Mesothelial cell of epicardium (in vitro differentiated cells): ENCODE results near the gene MCM6. TPM values are rescaled to one million over a fixed set of nuclear protein-coding genes. Genes with fewer than 3 reads are reported as not detected.

Experiments used
- DNase-seq, 2 experiments: peaks; one replicate each; pipeline ENCODE4 v3.0.0; 2021; ENCODE audit warnings: low spot score in 2 of 2; ENCODE audit not compliant: unreplicated experiment in 2 of 2
- H3K27ac Mint-ChIP-seq: 2 replicates; pipeline ENCODE4 v1.8.0; 2021; ENCODE audit warnings: mixed read lengths
- H3K27me3 Mint-ChIP-seq: 2 replicates; pipeline ENCODE4 v1.8.0; 2021; ENCODE audit warnings: low read depth, mixed read lengths
- H3K36me3 Mint-ChIP-seq: 2 replicates; pipeline ENCODE4 v1.8.0; 2021; ENCODE audit warnings: mixed read lengths
- H3K4me1 Mint-ChIP-seq: 2 replicates; pipeline ENCODE4 v1.8.0; 2021; ENCODE audit warnings: mixed read lengths
- H3K4me3 Mint-ChIP-seq: 2 replicates; pipeline ENCODE4 v1.8.0; 2021; ENCODE audit warnings: mild to moderate bottlenecking, moderate library complexity, mixed read lengths
- H3K9me3 Mint-ChIP-seq: 2 replicates; pipeline ENCODE4 v1.8.0; 2021; ENCODE audit warnings: mixed read lengths
- total RNA-seq: library from RNA; stranded (reverse); gene quantifications from 3 replicates; pipeline ENCODE4 v1.2.1, GENCODE V29; 2021
- TF ChIP-seq, protein P1 (sequence below): fragments of 200-600 bp; sonication (generic); IDR thresholded peaks from one replicate; pipeline ENCODE4 v1.5.0; 2021; ENCODE audit warnings: antibody characterized with exemption; ENCODE audit not compliant: unreplicated experiment

Gene MCM6
- total RNA-seq, 1 donor from 2014 or later = 30.2 TPM

DNA sequence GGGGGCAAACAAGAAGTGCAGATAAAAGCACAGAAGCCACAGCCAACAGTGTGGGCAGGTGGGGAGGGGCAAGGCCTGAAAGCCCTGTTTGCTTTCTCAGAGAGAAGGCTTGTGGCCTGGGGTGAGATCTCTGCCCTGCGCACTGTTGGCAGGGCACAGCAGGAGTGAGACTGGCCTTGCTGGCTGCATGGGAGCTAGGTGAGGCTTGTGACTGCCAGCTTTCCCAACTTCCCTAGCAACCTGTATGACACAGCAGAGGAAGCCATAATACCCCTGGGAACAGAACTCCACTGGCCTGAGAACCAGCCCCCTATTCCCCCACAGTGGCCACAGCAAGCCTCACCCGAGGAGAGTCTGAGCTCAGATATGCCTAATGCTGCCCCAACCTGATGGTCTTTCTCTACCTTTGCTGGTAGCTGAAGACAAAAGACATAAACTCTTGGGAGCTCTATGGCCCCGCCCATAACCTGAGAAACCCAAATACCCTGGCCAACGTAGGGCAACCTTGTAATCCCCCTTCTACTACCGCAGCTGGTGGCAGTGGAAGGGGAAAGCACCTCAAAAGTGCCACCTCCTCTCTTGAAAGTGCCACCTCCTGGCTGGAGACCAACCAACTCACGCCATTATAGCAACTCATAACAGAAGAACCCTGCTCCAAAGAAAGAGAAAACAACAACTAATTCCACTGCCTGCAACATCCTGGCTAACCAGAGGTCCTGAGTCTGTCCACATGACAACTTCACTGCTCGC, 83.7 kb downstream of the MCM6 start:
- Mint-ChIP-seq H3K36me3 (peaks cover 4% of the 10 kb centered on the region), H3K4me3 (no peak overlapping the region), H3K4me1 (peaks cover 11% of the 10 kb centered on the region), H3K27ac (no peak overlapping the region), H3K9me3 (no peaks in the 10 kb centered on the region), H3K27me3 (no peaks in the 10 kb centered on the region)
- DNase-seq = no peak
- TF ChIP-seq, protein P1, sequence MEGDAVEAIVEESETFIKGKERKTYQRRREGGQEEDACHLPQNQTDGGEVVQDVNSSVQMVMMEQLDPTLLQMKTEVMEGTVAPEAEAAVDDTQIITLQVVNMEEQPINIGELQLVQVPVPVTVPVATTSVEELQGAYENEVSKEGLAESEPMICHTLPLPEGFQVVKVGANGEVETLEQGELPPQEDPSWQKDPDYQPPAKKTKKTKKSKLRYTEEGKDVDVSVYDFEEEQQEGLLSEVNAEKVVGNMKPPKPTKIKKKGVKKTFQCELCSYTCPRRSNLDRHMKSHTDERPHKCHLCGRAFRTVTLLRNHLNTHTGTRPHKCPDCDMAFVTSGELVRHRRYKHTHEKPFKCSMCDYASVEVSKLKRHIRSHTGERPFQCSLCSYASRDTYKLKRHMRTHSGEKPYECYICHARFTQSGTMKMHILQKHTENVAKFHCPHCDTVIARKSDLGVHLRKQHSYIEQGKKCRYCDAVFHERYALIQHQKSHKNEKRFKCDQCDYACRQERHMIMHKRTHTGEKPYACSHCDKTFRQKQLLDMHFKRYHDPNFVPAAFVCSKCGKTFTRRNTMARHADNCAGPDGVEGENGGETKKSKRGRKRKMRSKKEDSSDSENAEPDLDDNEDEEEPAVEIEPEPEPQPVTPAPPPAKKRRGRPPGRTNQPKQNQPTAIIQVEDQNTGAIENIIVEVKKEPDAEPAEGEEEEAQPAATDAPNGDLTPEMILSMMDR = no peak

- TF ChIP-seq, protein P1 = no peak
Observed at GRCh38 chr2:135791418-135792190, 84.6 kb downstream of the MCM6 start.

DNA sequence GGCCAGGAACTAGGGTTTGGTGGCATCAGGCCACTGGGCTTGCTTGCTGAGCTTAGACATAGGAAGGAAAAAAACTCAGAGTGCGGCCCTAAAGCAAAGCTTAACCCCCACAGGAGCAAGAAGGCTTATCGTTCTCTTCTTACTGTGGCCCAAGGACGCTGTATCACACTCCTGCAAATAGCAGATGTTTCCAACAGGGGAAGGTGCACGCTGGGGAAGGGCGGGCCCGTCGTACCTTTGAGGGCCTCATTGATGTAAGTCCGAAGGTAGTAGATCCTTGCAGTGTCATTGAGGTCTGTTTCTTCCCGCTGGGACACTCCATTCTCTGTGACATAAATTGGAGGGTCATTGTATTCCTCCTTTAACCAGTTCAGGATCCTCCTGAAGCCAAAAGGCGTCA, 85.8 kb downstream of the MCM6 start:
- TF ChIP-seq, protein P1 = no peak
- peaks cover 6% of the 10 kb centered on the region for H3K9me3 Mint-ChIP-seq
- no peaks in the 10 kb centered on the region for H3K27me3 Mint-ChIP-seq
- H3K36me3 Mint-ChIP-seq = peaks cover 19% of the 10 kb centered on the region
- no peak overlapping the region for H3K4me3 Mint-ChIP-seq
- peaks cover 11% of the 10 kb centered on the region for H3K4me1 Mint-ChIP-seq
- no peak for DNase-seq
- no peak overlapping the region for H3K27ac Mint-ChIP-seq

More at GRCh38 chr2:135791418-135792190, 84.6 kb downstream of the MCM6 start:
- Mint-ChIP-seq H3K4me1 (peaks cover 11% of the 10 kb centered on the region), H3K27me3 (no peaks in the 10 kb centered on the region), H3K9me3 (no peaks in the 10 kb centered on the region), H3K4me3 (no peak overlapping the region), H3K27ac (peak overlapping the region; percentile 47), H3K36me3 (peaks cover 12% of the 10 kb centered on the region)
- no peak for DNase-seq

Other genes with a start within 250 kb of the MCM6 start
- 120 to 131 TPM (median 128 TPM) in 3 replicates for gene UBXN4, start 134.6 kb downstream of the MCM6 start, total RNA-seq
- gene LCT, start 39.3 kb downstream of the MCM6 start, total RNA-seq = 0.05 TPM in 1 of 3 replicates, not detected in the others
- gene DARS1, start 109.2 kb upstream of the MCM6 start, total RNA-seq = 81.8 to 85.7 TPM (median 82.6 TPM) in 3 replicates
- 1.5 to 2.1 TPM (median 1.8 TPM) in 3 replicates for gene CXCR4, start 241.7 kb upstream of the MCM6 start, total RNA-seq